NK-92 treated with Interleukin-12 subunit alpha and Interleukin-12 subunit beta, amount 100 ng/mL, for 24 hours (cell line): ENCODE data around the gene PITPNM1.
"Not testable (repeated sequence)": the region's sequence is repeated elsewhere in the genome, so short reads cannot be mapped to it uniquely, and the experiment has no call there.

ENCODE experiments used
- DNase-seq: peaks from one replicate; lab custom pipeline; 2025; lab: John Stamatoyannopoulos, UW

PITPNM1 gene

GRCh38 chr11:67466367-67466766 lies 38.8 kb downstream of the PITPNM1 start:
- DNase-seq = no peak

GRCh38 chr11:67465530-67465929 lies 39.6 kb downstream of the PITPNM1 start:
- DNase-seq = not testable (repeated sequence)

GRCh38 chr11:67465189-67465510 lies 40.0 kb downstream of the PITPNM1 start:
- no peak for DNase-seq

- peak; percentile 91 for DNase-seq
Observed at GRCh38 chr11:67464411-67465188, 40.6 kb downstream of the PITPNM1 start.

GRCh38 chr11:67463680-67464410 lies 41.3 kb downstream of the PITPNM1 start:
- no peak for DNase-seq

DNA sequence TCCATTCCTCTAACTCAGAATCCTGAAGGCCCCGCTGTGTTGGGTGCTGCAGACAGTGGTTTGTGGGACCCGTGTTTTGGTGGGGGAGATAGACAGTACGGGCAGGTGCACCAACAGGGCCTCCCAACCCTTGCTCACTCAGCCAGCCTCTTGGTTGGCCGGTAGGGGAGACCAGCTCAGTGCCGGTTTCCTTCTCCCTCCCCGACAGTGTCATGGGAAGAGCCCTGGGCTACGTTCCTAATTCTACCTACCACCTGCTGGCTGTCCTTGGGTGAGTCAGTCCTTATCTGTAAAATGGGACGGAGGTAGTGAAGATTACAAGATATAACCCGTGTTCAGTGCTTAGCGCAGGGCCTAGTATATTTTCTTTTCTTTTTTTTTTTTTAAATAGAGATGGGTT lies 42.0 kb downstream of the PITPNM1 start:
- DNase-seq = no peak

DNA sequence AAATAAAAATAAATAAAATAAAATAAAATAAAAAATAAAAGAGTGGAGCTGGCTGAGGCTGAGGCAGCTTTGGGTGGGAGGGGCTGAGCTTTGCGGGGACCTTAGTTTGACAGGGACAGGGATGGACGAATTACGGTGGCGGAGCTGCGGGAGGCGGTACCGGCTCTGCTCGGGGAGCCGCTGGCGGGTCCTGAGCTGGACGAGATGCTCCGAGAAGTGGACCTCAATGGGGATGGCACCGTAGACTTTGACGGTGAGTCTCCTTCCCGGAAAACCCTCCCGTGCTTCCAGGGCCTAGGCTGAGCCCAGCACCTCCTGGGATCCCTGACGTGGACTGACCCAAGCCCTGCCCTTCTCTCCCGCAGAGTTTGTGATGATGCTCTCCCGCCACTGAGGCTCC lies 46.9 kb downstream of the PITPNM1 start:
- no peak for DNase-seq

DNA sequence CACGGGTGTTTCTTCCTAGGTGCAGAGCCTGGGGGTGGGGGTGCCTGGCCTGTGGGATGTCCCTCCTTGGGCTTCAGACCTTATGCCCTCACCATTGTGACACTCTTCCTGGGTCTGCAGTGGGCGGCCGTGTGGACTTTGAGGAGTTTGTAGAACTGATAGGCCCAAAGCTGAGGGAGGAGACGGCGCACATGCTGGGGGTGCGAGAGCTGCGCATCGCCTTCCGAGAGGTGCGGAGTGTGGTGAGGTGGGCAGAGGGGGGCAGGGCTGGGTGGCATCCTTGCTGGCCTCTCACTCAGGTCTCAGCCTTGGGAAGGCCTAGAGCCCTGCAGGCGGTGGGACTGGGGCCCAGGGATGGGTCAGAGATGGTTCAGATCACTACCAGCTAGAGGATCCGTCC lies 47.7 kb downstream of the PITPNM1 start:
- DNase-seq = no peak

DNA sequence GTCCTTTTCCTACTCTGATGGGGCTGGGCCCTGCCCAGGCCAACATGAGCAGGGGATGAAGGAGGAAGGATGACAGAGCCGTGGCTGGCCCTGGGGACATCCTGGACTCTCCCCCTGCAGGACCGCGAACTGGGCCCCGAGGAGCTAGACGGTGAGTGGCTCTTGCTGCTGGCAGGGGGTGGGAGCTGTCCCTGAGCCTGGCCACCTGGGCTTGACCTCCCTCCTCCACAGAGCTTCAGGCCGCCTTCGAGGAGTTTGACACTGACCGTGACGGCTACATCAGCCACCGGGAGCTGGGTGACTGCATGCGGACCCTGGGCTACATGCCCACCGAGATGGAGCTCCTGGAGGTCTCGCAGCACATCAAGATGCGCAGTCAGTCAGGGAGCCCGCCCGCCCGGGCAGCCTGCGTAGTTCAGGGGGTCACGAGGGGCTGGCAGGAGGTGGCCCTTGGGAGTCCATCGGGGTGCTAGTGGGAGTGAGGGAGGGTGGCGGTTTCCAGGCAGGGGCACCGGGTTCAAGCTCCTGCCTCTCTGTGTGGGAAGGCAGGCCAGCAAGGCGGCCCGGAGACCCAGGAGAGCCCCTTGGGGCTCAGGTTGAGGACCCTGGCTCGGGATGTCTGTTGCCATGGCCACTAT lies 49.0 kb downstream of the PITPNM1 start:
- no peak for DNase-seq

- no peak for DNase-seq
Observed at GRCh38 chr11:67455054-67455453, 50.1 kb downstream of the PITPNM1 start, which contains the start of gene CABP4. Gene CABP4 (plus strand): TSS chr11:67455354. CDS start chr11:67455424, 70 bp downstream.

- no peak for DNase-seq
Observed at GRCh38 chr11:67453816-67454732, 51.1 kb downstream of the PITPNM1 start.

DNA sequence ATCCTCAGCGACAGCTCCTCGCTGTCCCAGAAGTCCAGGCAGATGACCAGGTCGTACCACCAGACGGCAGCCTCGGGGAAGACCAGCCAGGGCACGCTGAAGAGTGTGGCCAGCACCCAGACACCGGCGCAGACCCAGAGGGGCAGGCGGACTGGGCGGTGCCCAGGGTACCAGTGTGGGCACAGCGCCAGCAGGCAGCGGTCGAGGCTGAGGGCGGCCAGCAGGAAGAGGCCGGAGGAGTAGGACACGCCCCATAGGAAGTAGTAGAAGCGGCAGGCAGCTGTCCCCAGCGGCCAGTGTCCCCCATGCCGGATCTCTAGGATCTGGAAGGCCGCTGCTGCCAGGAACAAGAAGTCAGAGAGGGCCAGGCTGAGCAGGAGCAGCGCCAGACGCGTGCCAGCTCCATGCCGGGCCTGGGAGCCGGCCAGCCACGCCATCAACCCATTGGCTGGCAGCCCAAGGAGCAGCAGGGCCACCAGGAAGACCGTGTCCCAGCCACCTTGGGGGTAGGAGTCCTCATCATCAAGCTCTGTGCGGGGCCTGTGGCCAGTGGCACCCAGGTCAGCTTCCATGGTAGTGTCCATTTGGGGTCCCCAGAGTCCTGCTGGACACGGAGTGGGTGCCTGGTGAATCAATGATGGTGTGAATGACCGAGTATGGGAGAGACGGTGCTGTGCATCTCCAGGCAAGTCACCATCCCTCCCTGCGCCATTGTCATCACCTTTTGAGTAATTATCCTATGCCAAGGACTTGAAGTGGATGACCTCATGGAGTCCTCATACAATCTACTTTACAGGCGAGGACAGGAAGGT lies 52.8 kb downstream of the PITPNM1 start, which contains the start of gene GPR152:
Gene GPR152 (minus strand): TSS at position 589 of the 812 bp plus-strand sequence. CDS start 5 bp downstream, at position 584.
- DNase-seq = no peak

- DNase-seq = no peak
Observed at GRCh38 chr11:67451658-67451976, 53.5 kb downstream of the PITPNM1 start.

- no peak for DNase-seq
Observed at GRCh38 chr11:67450796-67451657, 54.1 kb downstream of the PITPNM1 start.

DNA sequence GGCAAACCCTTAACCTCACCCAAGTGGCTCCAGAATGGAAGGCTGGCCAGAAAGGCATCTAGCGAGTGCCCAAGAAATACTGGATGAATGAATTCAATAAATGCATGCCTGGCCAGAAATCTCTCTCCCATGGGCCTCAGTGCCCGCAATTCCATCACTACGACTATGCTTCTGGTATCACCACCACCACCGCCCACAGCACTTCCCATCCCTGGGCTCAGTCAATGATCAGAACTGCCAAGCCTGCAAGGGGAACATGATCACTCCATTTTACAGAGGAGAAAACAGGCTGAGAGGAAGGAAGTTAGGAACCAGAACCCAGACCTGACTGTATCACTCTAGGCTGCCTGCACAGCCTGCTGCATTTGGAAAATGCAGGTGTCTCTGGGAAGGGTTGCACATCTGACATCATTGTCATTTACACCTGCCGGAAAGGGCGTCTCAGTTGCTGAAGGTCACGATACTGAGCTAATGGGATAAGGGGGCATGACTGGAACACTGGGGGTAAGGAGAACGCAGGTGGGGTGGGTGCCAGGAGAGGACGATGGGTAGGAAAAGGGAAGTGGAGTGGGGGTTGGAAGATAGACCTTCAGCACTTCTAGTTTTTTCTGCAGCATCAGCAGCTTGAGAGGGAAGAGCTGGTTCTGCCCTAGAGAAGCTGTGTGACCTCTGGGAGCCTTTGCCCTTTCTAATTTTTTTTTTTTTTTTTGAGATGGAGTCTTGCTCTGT lies 55.9 kb downstream of the PITPNM1 start:
- no peak for DNase-seq

DNA sequence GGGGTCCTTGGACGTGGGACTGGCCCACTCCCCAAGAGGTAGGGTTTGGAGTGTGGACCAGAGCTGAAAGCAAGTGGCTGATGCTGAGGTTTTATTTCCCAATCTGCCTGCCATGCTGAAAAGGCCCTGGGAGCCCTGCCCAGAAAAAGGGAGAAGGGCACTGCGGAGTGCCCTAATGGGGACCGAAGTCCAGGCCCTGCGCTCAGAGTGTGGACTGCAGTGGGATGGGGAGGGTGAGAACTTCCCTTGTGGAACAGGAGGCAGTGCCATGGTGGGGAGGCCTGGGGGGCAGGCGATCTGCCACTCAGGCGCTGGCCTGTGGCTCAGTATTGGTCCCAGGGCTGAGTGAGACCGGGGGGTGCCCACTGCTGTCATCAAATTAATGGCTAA lies 56.9 kb downstream of the PITPNM1 start:
- no peak for DNase-seq

- DNase-seq = no peak
Observed at GRCh38 chr11:67445515-67445914, 59.6 kb downstream of the PITPNM1 start.

DNA sequence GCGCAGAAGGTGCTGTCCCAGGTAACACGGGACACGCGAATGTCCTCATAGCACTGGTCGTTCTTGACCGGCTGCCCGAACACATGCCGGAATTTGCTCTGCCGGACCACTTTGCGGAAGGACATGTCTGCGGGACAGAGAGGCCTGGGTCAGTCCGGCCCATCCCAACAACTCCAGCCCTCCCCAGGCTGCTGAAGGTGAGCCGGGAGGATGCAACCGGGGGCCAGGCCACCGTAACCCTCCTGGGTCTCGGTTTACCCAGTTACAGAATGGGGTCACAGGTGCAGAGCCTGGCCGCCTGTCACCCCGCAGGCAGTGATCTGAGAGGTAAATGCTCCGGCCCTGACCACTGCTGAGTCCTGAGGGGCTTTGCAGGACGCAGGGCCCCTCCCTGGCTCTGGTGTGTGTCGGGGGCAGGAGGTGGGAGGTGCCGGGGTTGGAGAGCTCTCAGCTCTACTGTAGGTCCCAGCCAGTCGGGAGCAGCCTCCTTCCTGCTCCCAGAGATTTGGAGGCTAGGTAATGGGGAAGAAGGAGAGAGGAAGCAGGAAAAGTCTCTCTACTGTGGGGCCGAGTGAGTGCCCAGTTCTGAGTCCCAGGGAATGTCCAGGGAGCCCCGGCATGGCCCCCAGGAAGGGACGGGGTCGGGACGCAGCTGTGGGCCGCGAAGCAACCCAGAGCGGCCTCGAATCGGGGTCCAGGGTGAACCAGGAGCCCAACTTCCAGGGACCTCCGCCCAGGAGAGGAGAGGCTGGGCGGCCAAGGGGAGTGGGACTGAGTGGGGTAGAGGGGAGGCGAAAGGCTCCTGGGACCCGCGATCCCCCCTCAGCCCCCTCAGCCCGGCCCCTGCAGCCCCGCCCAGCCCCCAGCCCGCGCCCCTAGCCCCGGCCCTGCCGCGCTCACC lies 62.4 kb downstream of the PITPNM1 start:
- no peak for DNase-seq
